Lung (tissue), 12 donors: ENCODE results near the gene WNT10A. TPM values are rescaled to one million over a fixed set of nuclear protein-coding genes. Genes with fewer than 3 reads are reported as not detected.
A peak's percentile ranks its signal among the peaks of the same experiment; 100 is the strongest.

ENCODE experiments used
- ATAC-seq: fragments of 200-7000 bp; cut with Tn5 transposase; one replicate; pipeline ENCODE4 v1.9.1; 2020; ENCODE audit warnings: moderate number of reproducible peaks; ENCODE audit not compliant: insufficient read depth, low FRiP score
- DNase-seq, 3 donors: peaks; one replicate each; pipeline ENCODE4 v3.0.0-alpha.2; 2013 to 2017
- H3K27ac ChIP-seq, 2 donors: one replicate each; pipeline ENCODE4 v1.5.1; 2013; ENCODE audit warnings: mild to moderate bottlenecking in 2 of 2, moderate library complexity in 2 of 2, control low read depth in 1 of 2, inconsistent platforms in 1 of 2, low read depth in 1 of 2, low read length in 1 of 2
- H3K27me3 ChIP-seq, 3 donors: one replicate each; pipeline ENCODE4 v1.5.1; 2013; ENCODE audit warnings: low read length in 2 of 3; ENCODE audit not compliant: control insufficient read depth in 3 of 3, insufficient read depth in 3 of 3
- H3K36me3 ChIP-seq, 4 donors: one replicate each; pipeline ENCODE4 v1.5.1; 2013; ENCODE audit warnings: low read length in 4 of 4, mild to moderate bottlenecking in 1 of 4, moderate library complexity in 1 of 4; ENCODE audit not compliant: control insufficient read depth in 4 of 4, insufficient read depth in 4 of 4
- H3K4me1 ChIP-seq, 5 donors: one replicate each; pipeline ENCODE4 v1.5.1; 2013; ENCODE audit warnings: low read length in 5 of 5, mild to moderate bottlenecking in 2 of 5, moderate library complexity in 1 of 5; ENCODE audit not compliant: control insufficient read depth in 5 of 5, insufficient read depth in 5 of 5
- H3K4me3 ChIP-seq: one replicate; pipeline ENCODE4 v1.5.1; 2013; ENCODE audit warnings: mild to moderate bottlenecking, control low read depth, moderate library complexity
- H3K9ac ChIP-seq, 2 donors: one replicate each; pipeline ENCODE4 v1.5.1; 2013; ENCODE audit warnings: low read length in 2 of 2, control low read depth in 1 of 2; ENCODE audit not compliant: insufficient read depth in 1 of 2
- H3K9me3 ChIP-seq, 4 donors: one replicate each; pipeline ENCODE4 v1.5.1; 2013; ENCODE audit warnings: low read length in 3 of 4, mild to moderate bottlenecking in 1 of 4, moderate library complexity in 1 of 4; ENCODE audit not compliant: control insufficient read depth in 4 of 4, insufficient read depth in 3 of 4
- CTCF ChIP-seq: IDR thresholded peaks from 2 replicates; pipeline ENCODE4 v1.5.1; 2012; ENCODE audit warnings: mild to moderate bottlenecking; ENCODE audit errors: control extremely low read depth, extremely low read depth
- WGBS, 2 donors: extraction: QIAGEN DNeasy Blood & Tissue Kit; methylation state at CpG; one replicate each; pipeline ENCODE4 v1.1.7; 2013; 5-methylcytosine and 5-hydroxymethylcytosine counted together
- polyA plus RNA-seq, 2 donors: library from polyadenylated mRNA; stranded (reverse); fragments of 200-250 nt; gene quantifications; one replicate each; pipeline ENCODE4 v1.2.1, GENCODE V29; 2013
- total RNA-seq, 2 donors: library from RNA; depleted of rRNA in 1 of 2; stranded (reverse); fragments of >200 nt in 1 of 2; gene quantifications; one replicate each; pipeline ENCODE4 v1.2.1, GENCODE V29; 2014 to 2021
- donor health status: control.
- donor health status: control.
- donor health status: Bipolar disorder and iron deficiency.
- donor health status: healthy.
- donor health status: DM: yes; HTN: yes; CAD: no.

WNT10A gene
- total and polyA plus RNA-seq, 4 donors: 0.17 to 0.77 (median 0.54) TPM

GRCh38 chr2:218882461-218882816 is 1.8 kb downstream of the WNT10A start:
- 71 to 76% methylated on average over 1 of the region's 1 CpG for WGBS, 2 donors
- H3K27ac ChIP-seq: no peak overlapping the region
- no peaks in the 10 kb centered on the region for H3K36me3 ChIP-seq
- no peaks in the 10 kb centered on the region for H3K9me3 ChIP-seq
- H3K27me3 ChIP-seq: peaks cover 1 to 67% (median 39%) of the 10 kb centered on the region in 3 donors
- ATAC-seq (no peak), DNase-seq (no peak)
- H3K4me1 ChIP-seq: peaks cover 0 to 28% (median 4%) of the 10 kb centered on the region in 5 donors
- H3K4me3 ChIP-seq: no peak overlapping the region
- no peak for TF ChIP-seq CTCF
- no peak overlapping the region for H3K9ac ChIP-seq

- H3K36me3 ChIP-seq: no peaks in the 10 kb centered on the region
- 70 to 73% methylated on average over 4 of the region's 4 CpGs for WGBS, 2 donors
- peaks cover 0 to 28% (median 4%) of the 10 kb centered on the region in 5 donors for H3K4me1 ChIP-seq
- H3K9ac ChIP-seq: no peak overlapping the region
- no peak for DNase-seq
- ATAC-seq: no peak
- no peak overlapping the region for H3K27ac ChIP-seq
- no peak overlapping the region for H3K4me3 ChIP-seq
- no peaks in the 10 kb centered on the region for H3K9me3 ChIP-seq
- peaks cover 0 to 64% (median 39%) of the 10 kb centered on the region in 3 donors for H3K27me3 ChIP-seq
- no peak for TF ChIP-seq CTCF
Measured at GRCh38 chr2:218882866-218883366, 2.3 kb downstream of the WNT10A start.

- WGBS, 2 donors: 8 to 9% methylated on average over 51 to 89 of the region's 89 CpGs
- Histone ChIP-seq H3K9me3 (no peaks in the 10 kb centered on the region), H3K4me1 (peaks cover 0 to 28% (median 4%) of the 10 kb centered on the region in 5 donors), H3K27me3 (peaks cover 0 to 63% (median 33%) of the 10 kb centered on the region in 3 donors), H3K36me3 (no peaks in the 10 kb centered on the region), H3K9ac (no peak overlapping the region), H3K4me3 (no peak overlapping the region), H3K27ac (no peak overlapping the region)
- peak in 1 of 3 donors; percentile 25 for DNase-seq
- peak; percentile 54 for ATAC-seq
- TF ChIP-seq CTCF: no peak
Measured at GRCh38 chr2:218883491-218884490, 3.1 kb downstream of the WNT10A start.
